GM12878 (cell line): ENCODE measurements around the gene OR4N5. TPM values are rescaled to one million over a fixed set of nuclear protein-coding genes. Genes with fewer than 3 reads are reported as not detected.

Source experiments
- polyA plus RNA-seq, 11 experiments: library from polyadenylated mRNA; depleted of rRNA in 4 of 11; unstranded in 6 of 11; stranded (reverse) in 5 of 11; fragments of >200 nt; fragmentation: Nextera tagmentation in 4 of 11; fragmentation: Illumina TruSeq in 1 of 11; extraction: Ambion mirVana in 4 of 11; extraction: Trizol in 1 of 11; gene quantifications; 1 replicate in 1 of 11; 2 replicates in 10 of 11; pipeline versions ENCODE4 v1.2.1 to v1.2.3, GENCODE V29; 2011 to 2016; ENCODE audit warnings: inconsistent platforms in 2 of 11, missing spikeins in 2 of 11, low read depth in 1 of 11
- small RNA-seq: library from RNA; depleted of rRNA; stranded (forward); fragments of <200 nt; gene quantifications from one replicate; pipeline ENCODE3, GENCODE V24; 2014
- total RNA-seq, 4 experiments: library from RNA; depleted of rRNA in 3 of 4; stranded (reverse); fragments of >200 nt in 3 of 4; fragmentation: Illumina TruSeq in 1 of 4; extraction: Trizol in 1 of 4; gene quantifications; 2 replicates each; pipeline versions ENCODE4 v1.2.1 to v1.2.3, GENCODE V29; 2013 to 2021

OR4N5 gene
- total and polyA plus RNA-seq, 10 of the 15 experiments (the other 5 are each of a cell fraction or from before 2014, with no cell fraction given): not detected

Small RNA genes within 50 kb of the gene (small RNA-seq; reads per million reads assigned to genes)
- gene GTF2IP22: not detected
- gene RNA5SP380: not detected

Other genes with a start within 250 kb of the OR4N5 start
Only the 7 nearest of the 15 such genes appear.
- gene OR4K13, start 102.8 kb upstream of the OR4N5 start, total RNA-seq (2014; rRNA removed): not detected in 2 replicates
- not detected in 2 replicates for gene OR4K13, start 102.8 kb upstream of the OR4N5 start, total RNA-seq (2014; rRNA removed; fragmentation: Illumina TruSeq; extraction: Trizol)
- gene OR4K13, start 102.8 kb upstream of the OR4N5 start, total RNA-seq (2021): not detected in 2 replicates
- gene OR4K13, start 102.8 kb upstream of the OR4N5 start, polyA plus RNA-seq (2011; rRNA removed): not detected in 2 replicates
- gene OR4K13, start 102.8 kb upstream of the OR4N5 start, polyA plus RNA-seq (2014; fragmentation: Illumina TruSeq; extraction: Trizol): not detected in 2 replicates
- gene OR4K13, start 102.8 kb upstream of the OR4N5 start, polyA plus RNA-seq (2014; fragmentation: Nextera tagmentation; extraction: Ambion mirVana): not detected
- gene OR4K13, start 102.8 kb upstream of the OR4N5 start, polyA plus RNA-seq (2014; rRNA removed): not detected in 2 replicates
- gene OR4K13, start 102.8 kb upstream of the OR4N5 start, polyA plus RNA-seq (2016; fragmentation: Nextera tagmentation; extraction: Ambion mirVana): not detected
- gene OR4L1, start 78.8 kb upstream of the OR4N5 start, total RNA-seq (2014; rRNA removed): not detected in 2 replicates
- gene OR4L1, start 78.8 kb upstream of the OR4N5 start, total RNA-seq (2014; rRNA removed; fragmentation: Illumina TruSeq; extraction: Trizol): not detected in 2 replicates
- not detected in 2 replicates for gene OR4L1, start 78.8 kb upstream of the OR4N5 start, total RNA-seq (2021)
- gene OR4L1, start 78.8 kb upstream of the OR4N5 start, polyA plus RNA-seq (2011; rRNA removed): not detected in 2 replicates
- not detected in 2 replicates for gene OR4L1, start 78.8 kb upstream of the OR4N5 start, polyA plus RNA-seq (2014; fragmentation: Illumina TruSeq; extraction: Trizol)
- not detected for gene OR4L1, start 78.8 kb upstream of the OR4N5 start, polyA plus RNA-seq (2014; fragmentation: Nextera tagmentation; extraction: Ambion mirVana)
- not detected in 2 replicates for gene OR4L1, start 78.8 kb upstream of the OR4N5 start, polyA plus RNA-seq (2014; rRNA removed)
- not detected for gene OR4L1, start 78.8 kb upstream of the OR4N5 start, polyA plus RNA-seq (2016; fragmentation: Nextera tagmentation; extraction: Ambion mirVana)
- gene OR4K17, start 28.1 kb upstream of the OR4N5 start, total RNA-seq (2014; rRNA removed): not detected in 2 replicates
- gene OR4K17, start 28.1 kb upstream of the OR4N5 start, total RNA-seq (2014; rRNA removed; fragmentation: Illumina TruSeq; extraction: Trizol): not detected in 2 replicates
- not detected in 2 replicates for gene OR4K17, start 28.1 kb upstream of the OR4N5 start, total RNA-seq (2021)
- gene OR4K17, start 28.1 kb upstream of the OR4N5 start, polyA plus RNA-seq (2011; rRNA removed): not detected in 2 replicates
- gene OR4K17, start 28.1 kb upstream of the OR4N5 start, polyA plus RNA-seq (2014; fragmentation: Illumina TruSeq; extraction: Trizol): not detected in 2 replicates
- not detected for gene OR4K17, start 28.1 kb upstream of the OR4N5 start, polyA plus RNA-seq (2014; fragmentation: Nextera tagmentation; extraction: Ambion mirVana)
- gene OR4K17, start 28.1 kb upstream of the OR4N5 start, polyA plus RNA-seq (2014; rRNA removed): not detected in 2 replicates
- not detected for gene OR4K17, start 28.1 kb upstream of the OR4N5 start, polyA plus RNA-seq (2016; fragmentation: Nextera tagmentation; extraction: Ambion mirVana)
- not detected in 2 replicates for gene OR11G2, start 52.1 kb downstream of the OR4N5 start, total RNA-seq (2014; rRNA removed)
- not detected in 2 replicates for gene OR11G2, start 52.1 kb downstream of the OR4N5 start, total RNA-seq (2014; rRNA removed; fragmentation: Illumina TruSeq; extraction: Trizol)
- gene OR11G2, start 52.1 kb downstream of the OR4N5 start, total RNA-seq (2021): not detected in 2 replicates
- not detected in 2 replicates for gene OR11G2, start 52.1 kb downstream of the OR4N5 start, polyA plus RNA-seq (2011; rRNA removed)
- not detected in 2 replicates for gene OR11G2, start 52.1 kb downstream of the OR4N5 start, polyA plus RNA-seq (2014; fragmentation: Illumina TruSeq; extraction: Trizol)
- not detected for gene OR11G2, start 52.1 kb downstream of the OR4N5 start, polyA plus RNA-seq (2014; fragmentation: Nextera tagmentation; extraction: Ambion mirVana)
- gene OR11G2, start 52.1 kb downstream of the OR4N5 start, polyA plus RNA-seq (2014; rRNA removed): not detected in 2 replicates
- under 1 TPM in 1 of 2 experiments, not detected in 1; 0.08 TPM for gene OR11G2, start 52.1 kb downstream of the OR4N5 start, polyA plus RNA-seq (2016; fragmentation: Nextera tagmentation; extraction: Ambion mirVana)
- not detected in 2 replicates for gene OR11H6, start 84.9 kb downstream of the OR4N5 start, total RNA-seq (2014; rRNA removed)
- not detected in 2 replicates for gene OR11H6, start 84.9 kb downstream of the OR4N5 start, total RNA-seq (2014; rRNA removed; fragmentation: Illumina TruSeq; extraction: Trizol)
- gene OR11H6, start 84.9 kb downstream of the OR4N5 start, total RNA-seq (2021): not detected in 2 replicates
- gene OR11H6, start 84.9 kb downstream of the OR4N5 start, polyA plus RNA-seq (2011; rRNA removed): not detected in 2 replicates
- gene OR11H6, start 84.9 kb downstream of the OR4N5 start, polyA plus RNA-seq (2014; fragmentation: Illumina TruSeq; extraction: Trizol): not detected in 2 replicates
- gene OR11H6, start 84.9 kb downstream of the OR4N5 start, polyA plus RNA-seq (2014; fragmentation: Nextera tagmentation; extraction: Ambion mirVana): not detected
- gene OR11H6, start 84.9 kb downstream of the OR4N5 start, polyA plus RNA-seq (2014; rRNA removed): not detected in 2 replicates
- gene OR11H6, start 84.9 kb downstream of the OR4N5 start, polyA plus RNA-seq (2016; fragmentation: Nextera tagmentation; extraction: Ambion mirVana): not detected
- not detected in 2 replicates for gene OR11H7, start 90.2 kb downstream of the OR4N5 start, total RNA-seq (2014; rRNA removed)
- gene OR11H7, start 90.2 kb downstream of the OR4N5 start, total RNA-seq (2014; rRNA removed; fragmentation: Illumina TruSeq; extraction: Trizol): not detected in 2 replicates
- gene OR11H7, start 90.2 kb downstream of the OR4N5 start, total RNA-seq (2021): not detected in 2 replicates
- gene OR11H7, start 90.2 kb downstream of the OR4N5 start, polyA plus RNA-seq (2011; rRNA removed): not detected in 2 replicates
- not detected in 2 replicates for gene OR11H7, start 90.2 kb downstream of the OR4N5 start, polyA plus RNA-seq (2014; fragmentation: Illumina TruSeq; extraction: Trizol)
- under 1 TPM in 1 of 2 experiments, not detected in 1; 0.10 TPM for gene OR11H7, start 90.2 kb downstream of the OR4N5 start, polyA plus RNA-seq (2014; fragmentation: Nextera tagmentation; extraction: Ambion mirVana)
- not detected in 2 replicates for gene OR11H7, start 90.2 kb downstream of the OR4N5 start, polyA plus RNA-seq (2014; rRNA removed)
- not detected for gene OR11H7, start 90.2 kb downstream of the OR4N5 start, polyA plus RNA-seq (2016; fragmentation: Nextera tagmentation; extraction: Ambion mirVana)
- not detected in 2 replicates for gene OR11H4, start 100.5 kb downstream of the OR4N5 start, total RNA-seq (2014; rRNA removed)
- not detected in 2 replicates for gene OR11H4, start 100.5 kb downstream of the OR4N5 start, total RNA-seq (2014; rRNA removed; fragmentation: Illumina TruSeq; extraction: Trizol)
- gene OR11H4, start 100.5 kb downstream of the OR4N5 start, total RNA-seq (2021): not detected in 2 replicates
- gene OR11H4, start 100.5 kb downstream of the OR4N5 start, polyA plus RNA-seq (2011; rRNA removed): not detected in 2 replicates
- gene OR11H4, start 100.5 kb downstream of the OR4N5 start, polyA plus RNA-seq (2014; fragmentation: Illumina TruSeq; extraction: Trizol): not detected in 2 replicates
- gene OR11H4, start 100.5 kb downstream of the OR4N5 start, polyA plus RNA-seq (2014; fragmentation: Nextera tagmentation; extraction: Ambion mirVana): not detected
- not detected in 2 replicates for gene OR11H4, start 100.5 kb downstream of the OR4N5 start, polyA plus RNA-seq (2014; rRNA removed)
- gene OR11H4, start 100.5 kb downstream of the OR4N5 start, polyA plus RNA-seq (2016; fragmentation: Nextera tagmentation; extraction: Ambion mirVana): not detected